ENCODE measurements around the gene CRYAB. TPM values are rescaled to one million over a fixed set of nuclear protein-coding genes. Genes with fewer than 3 reads are reported as not detected.
A peak's percentile ranks its signal among the peaks of the same experiment; 100 is the strongest.

The CRYAB gene
- total and polyA plus RNA-seq, 7 donors: 25.0 to 299 (median 151) TPM

- no peak for TF ChIP-seq CTCF (IDR thresholded peaks at IDR 0.05)
- no peak for TF ChIP-seq POLR2AphosphoS5 (IDR thresholded peaks at IDR 0.05)
- TF ChIP-seq EP300 (IDR thresholded peaks at IDR 0.05): no peak
- TF ChIP-seq POLR2A (IDR thresholded peaks at IDR 0.05): no peak
- H3K36me3 ChIP-seq: no peaks in the 10 kb centered on the region
- H3K27ac ChIP-seq: no peak overlapping the region
- H3K27me3 ChIP-seq: no peaks in the 10 kb centered on the region
- DNase-seq: no peak
- H3K4me1 ChIP-seq: peaks cover 0 to 28% (median 22%) of the 10 kb centered on the region in 4 donors
- H3K9me3 ChIP-seq: no peaks in the 10 kb centered on the region
- intact Hi-C loops (cut with DNase I): no loop called here
- WGBS, 2 donors: 16 to 59% methylated on average over 4 of the region's 4 CpGs
- H3K4me3 ChIP-seq: no peak overlapping the region
Measured at GRCh38 chr11:111930472-111930871, 18.9 kb upstream of the CRYAB start.

- DNase-seq: peak; percentile 98
- intact Hi-C loops (cut with DNase I): loop anchor here (2.0 kb wide), 1 partner anchor 48 kb away; the partner anchor contains the start of genes CFAP68 and FDXACB1
- 1% methylated on average over 47 of the region's 47 CpGs for WGBS, 2 donors
- Histone ChIP-seq H3K4me3 (peak overlapping the region; percentile 15 to 45 (median 40)), H3K4me1 (peaks cover 0 to 43% (median 38%) of the 10 kb centered on the region in 4 donors), H3K36me3 (no peaks in the 10 kb centered on the region), H3K27me3 (no peaks in the 10 kb centered on the region), H3K27ac (peak overlapping the region; percentile 87 to 92 (median 88)), H3K9me3 (no peaks in the 10 kb centered on the region)
- TF ChIP-seq POLR2A (IDR thresholded peaks at IDR 0.05) (peak; percentile 69 to 76), EP300 (IDR thresholded peaks at IDR 0.05) (peak in 2 of 4 donors; percentile 41 to 46), POLR2AphosphoS5 (IDR thresholded peaks at IDR 0.05) (peak; percentile 77 to 84 (median 82)), CTCF (IDR thresholded peaks at IDR 0.05) (peak in 1 of 4 experiments; percentile 30)
Measured at GRCh38 chr11:111926505-111927391, 15.2 kb upstream of the CRYAB start.

- WGBS, 2 donors: 96 to 97% methylated on average over 16 of the region's 16 CpGs
- peak overlapping the region in 2 of 4 donors; percentile 44 to 45 for H3K4me3 ChIP-seq
- intact Hi-C loops (cut with DNase I): loop anchor here (2.0 kb wide), 1 partner anchor 47 kb away; the partner anchor contains the start of genes CFAP68 and FDXACB1
- no peak for TF ChIP-seq CTCF (IDR thresholded peaks at IDR 0.05)
- TF ChIP-seq EP300 (IDR thresholded peaks at IDR 0.05): no peak
- TF ChIP-seq POLR2AphosphoS5 (IDR thresholded peaks at IDR 0.05): no peak
- TF ChIP-seq POLR2A (IDR thresholded peaks at IDR 0.05): no peak
- peaks cover 0 to 44% (median 37%) of the 10 kb centered on the region in 4 donors for H3K4me1 ChIP-seq
- peak overlapping the region; percentile 87 to 92 (median 88) for H3K27ac ChIP-seq
- no peaks in the 10 kb centered on the region for H3K9me3 ChIP-seq
- peak; percentile 63 for DNase-seq
- no peaks in the 10 kb centered on the region for H3K27me3 ChIP-seq
- no peaks in the 10 kb centered on the region for H3K36me3 ChIP-seq
Measured at GRCh38 chr11:111925953-111926352, 14.4 kb upstream of the CRYAB start.

- H3K4me3 ChIP-seq: no peak overlapping the region
- H3K27me3 ChIP-seq: no peaks in the 10 kb centered on the region
- TF ChIP-seq CTCF (IDR thresholded peaks at IDR 0.05) (no peak), POLR2A (IDR thresholded peaks at IDR 0.05) (no peak), EP300 (IDR thresholded peaks at IDR 0.05) (no peak), POLR2AphosphoS5 (IDR thresholded peaks at IDR 0.05) (no peak)
- intact Hi-C loops (cut with DNase I): no loop called here
- peak; percentile 29 for DNase-seq
- peaks cover 0 to 44% (median 39%) of the 10 kb centered on the region in 4 donors for H3K4me1 ChIP-seq
- no peaks in the 10 kb centered on the region for H3K9me3 ChIP-seq
- H3K27ac ChIP-seq: peak overlapping the region; percentile 81 to 92 (median 88)
- H3K36me3 ChIP-seq: no peaks in the 10 kb centered on the region
Measured at GRCh38 chr11:111923951-111924350, 12.4 kb upstream of the CRYAB start.
